IMR-90 (cell line): ENCODE results near the gene ZDHHC1. TPM values are rescaled to one million over a fixed set of nuclear protein-coding genes. Genes with fewer than 3 reads are reported as not detected.
A peak's percentile ranks its signal among the peaks of the same experiment; 100 is the strongest.

Experiments
- ATAC-seq: fragments of 200-7000 bp; cut with Tn5 transposase; 2 replicates; pipeline ENCODE4 v1.9.1; 2020; ENCODE audit warnings: low read depth, mild to moderate bottlenecking, moderate library complexity
- BruUV-seq: library from RNA; stranded (reverse); fragments of 400-500 nt; replicated peaks from 2 replicates; lab custom pipeline; 2021; lab: Mats Ljungman, UMichigan
- CTCF ChIA-PET: fragments of 300-600 bp; formaldehyde crosslinking; extraction: SDS; loops from one replicate; lab custom pipeline; 2021; ENCODE audit warnings: antibody characterized with exemption; lab: Yijun Ruan, JAX
- POLR2A ChIA-PET: fragments of 300-600 bp; sonication (Branson Sonifier 250); formaldehyde crosslinking; loops from one replicate; lab custom pipeline; 2022; ENCODE audit warnings: antibody characterized with exemption; ENCODE audit not compliant: unreplicated experiment; lab: Charles Lee
- DNase-seq: peaks from one replicate; pipeline ENCODE4 v3.0.0; 2013
- H2AFZ ChIP-seq: replicated peaks from 2 replicates; pipeline ENCODE3; 2013; ENCODE audit warnings: low read length, mild to moderate bottlenecking; ENCODE audit not compliant: poor library complexity
- H2AK5ac ChIP-seq: 2 replicates; pipeline ENCODE4 v1.6.1; 2013; ENCODE audit warnings: low read depth, low read length, inconsistent platforms
- H2AK9ac ChIP-seq: replicated peaks from 2 replicates; pipeline ENCODE3; 2013; ENCODE audit warnings: mild to moderate bottlenecking, low read depth, low read length, moderate library complexity; ENCODE audit not compliant: poor library complexity
- H2BK120ac ChIP-seq: 2 replicates; pipeline ENCODE4 v1.6.1; 2013; ENCODE audit warnings: low read depth, low read length, inconsistent platforms
- H2BK15ac ChIP-seq: 3 replicates; pipeline ENCODE4 v1.6.1; 2013; ENCODE audit warnings: low read depth, low read length, inconsistent platforms
- H2BK20ac ChIP-seq: 2 replicates; pipeline ENCODE4 v1.6.1; 2013; ENCODE audit warnings: low read depth, mild to moderate bottlenecking, inconsistent platforms, low read length, moderate library complexity
- H2BK5ac ChIP-seq: 2 replicates; pipeline ENCODE4 v1.6.1; 2013; ENCODE audit warnings: mild to moderate bottlenecking, low read depth, low read length, inconsistent platforms; ENCODE audit not compliant: poor library complexity, severe bottlenecking
- H3K14ac ChIP-seq: replicated peaks from 2 replicates; pipeline ENCODE4 v1.6.1; 2013; ENCODE audit warnings: low read depth, low read length, inconsistent platforms
- H3K18ac ChIP-seq: 2 replicates; pipeline ENCODE4 v1.6.1; 2013; ENCODE audit warnings: low read depth, low read length, control low read depth
- H3K23ac ChIP-seq: 2 replicates; pipeline ENCODE4 v1.6.1; 2013; ENCODE audit warnings: low read depth, low read length, inconsistent platforms
- H3K27ac ChIP-seq: 2 replicates; pipeline ENCODE4 v1.5.1; 2013; ENCODE audit warnings: mild to moderate bottlenecking, control low read depth, low read length; ENCODE audit not compliant: insufficient read depth
- H3K27me3 ChIP-seq: 2 replicates; pipeline ENCODE4 v1.6.1; 2013; ENCODE audit warnings: low read length; ENCODE audit not compliant: control insufficient read depth, insufficient read depth
- H3K36me3 ChIP-seq: 2 replicates; pipeline ENCODE4 v1.6.1; 2013; ENCODE audit warnings: low read length, mixed read lengths; ENCODE audit not compliant: control insufficient read depth, insufficient read depth
- H3K4ac ChIP-seq: 2 replicates; pipeline ENCODE4 v1.6.1; 2013; ENCODE audit warnings: low read depth, low read length, inconsistent platforms
- H3K4me1 ChIP-seq: 2 replicates; pipeline ENCODE4 v1.6.1; 2013; ENCODE audit warnings: low read length, mixed read lengths; ENCODE audit not compliant: control insufficient read depth, insufficient read depth
- H3K4me2 ChIP-seq: 2 replicates; pipeline ENCODE4 v1.6.1; 2013; ENCODE audit warnings: low read depth, mild to moderate bottlenecking, control low read depth, low read length, moderate library complexity
- H3K4me3 ChIP-seq: 2 replicates; pipeline ENCODE4 v1.5.1; 2013; ENCODE audit warnings: low read depth, mild to moderate bottlenecking, control low read depth, low read length, moderate library complexity; ENCODE audit not compliant: insufficient read depth
- H3K56ac ChIP-seq: 2 replicates; pipeline ENCODE4 v1.6.1; 2013; ENCODE audit warnings: low read length, inconsistent platforms; ENCODE audit not compliant: insufficient read depth; ENCODE audit errors: extremely low read depth
- H3K79me1 ChIP-seq, 2 experiments: 2 replicates each; pipeline ENCODE4 v1.6.1; 2013; ENCODE audit warnings: low read length in 2 of 2, inconsistent platforms in 1 of 2, low read depth in 1 of 2
- H3K9ac ChIP-seq: 2 replicates; pipeline ENCODE4 v1.6.1; 2013; ENCODE audit warnings: low read depth, low read length, control low read depth
- H3K9me1 ChIP-seq: 2 replicates; pipeline ENCODE4 v1.6.1; 2013; ENCODE audit warnings: low read length, inconsistent platforms; ENCODE audit not compliant: insufficient read depth
- H3K9me3 ChIP-seq: 2 replicates; pipeline ENCODE4 v1.6.1; 2013; ENCODE audit warnings: low read length; ENCODE audit not compliant: control insufficient read depth, insufficient read depth
- H4K20me1 ChIP-seq: 2 replicates; pipeline ENCODE4 v1.6.1; 2013; ENCODE audit warnings: low read length, inconsistent platforms; ENCODE audit not compliant: insufficient read depth
- H4K5ac ChIP-seq: 2 replicates; pipeline ENCODE4 v1.6.1; 2013; ENCODE audit warnings: mild to moderate bottlenecking, low read depth, low read length, control low read depth
- H4K8ac ChIP-seq, 2 experiments: 2 replicates each; pipeline ENCODE4 v1.6.1; 2013; ENCODE audit warnings: low read depth in 2 of 2, low read length in 2 of 2, control low read depth in 1 of 2, inconsistent platforms in 1 of 2
- H4K91ac ChIP-seq: 2 replicates; pipeline ENCODE4 v1.6.1; 2013; ENCODE audit warnings: low read depth, low read length, inconsistent platforms; ENCODE audit not compliant: insufficient read depth
- BHLHE40 ChIP-seq: fragments of 150-350 bp; IDR thresholded peaks from 2 replicates; pipeline ENCODE4 v1.6.1; 2016; ENCODE audit warnings: mild to moderate bottlenecking, low read depth, low read length
- CEBPB ChIP-seq: IDR thresholded peaks from 2 replicates; pipeline ENCODE4 v1.6.1; 2012; ENCODE audit warnings: low read depth, low read length, improper control_type of control experiment
- CHD1 ChIP-seq: IDR thresholded peaks from 2 replicates; pipeline ENCODE4 v1.6.1; 2012; ENCODE audit warnings: low read depth, low read length, improper control_type of control experiment
- ELK1 ChIP-seq: fragments of 150-350 bp; IDR thresholded peaks from 2 replicates; pipeline ENCODE4 v1.6.1; 2016; ENCODE audit warnings: low read depth, mild to moderate bottlenecking, low read length, moderate library complexity, borderline replicate concordance
- FOS ChIP-seq: fragments of 150-350 bp; IDR thresholded peaks from 2 replicates; pipeline ENCODE4 v1.6.1; 2016; ENCODE audit warnings: low read depth, low read length
- MAFK ChIP-seq: IDR thresholded peaks from 2 replicates; pipeline ENCODE4 v1.6.1; 2012; ENCODE audit warnings: low read depth, low read length, improper control_type of control experiment
- MAZ ChIP-seq: IDR thresholded peaks from 2 replicates; pipeline ENCODE4 v1.6.1; 2012; ENCODE audit warnings: low read depth, mild to moderate bottlenecking, low read length, improper control_type of control experiment, moderate library complexity, borderline replicate concordance
- MXI1 ChIP-seq: IDR thresholded peaks from 2 replicates; pipeline ENCODE4 v1.6.1; 2012; ENCODE audit warnings: low read depth, mild to moderate bottlenecking, low read length, moderate library complexity, borderline replicate concordance
- NFE2L2 ChIP-seq: fragments of 150-350 bp; IDR thresholded peaks from 2 replicates; pipeline ENCODE4 v1.6.1; 2016; ENCODE audit warnings: low read depth, mild to moderate bottlenecking, low read length
- POLR2A ChIP-seq: IDR thresholded peaks from 2 replicates; pipeline ENCODE4 v1.6.1; 2012; ENCODE audit warnings: mild to moderate bottlenecking, low read depth, low read length
- RAD21 ChIP-seq: IDR thresholded peaks from 2 replicates; pipeline ENCODE4 v1.6.1; 2012; ENCODE audit warnings: low read length, improper control_type of control experiment
- RCOR1 ChIP-seq: IDR thresholded peaks from 2 replicates; pipeline ENCODE4 v1.6.1; 2012; ENCODE audit warnings: mild to moderate bottlenecking, low read length, improper control_type of control experiment; ENCODE audit not compliant: insufficient replicate concordance
- RFX5 ChIP-seq: IDR thresholded peaks from 2 replicates; pipeline ENCODE4 v1.8.0; 2012; ENCODE audit warnings: low read depth, mild to moderate bottlenecking, low read length, moderate library complexity
- SMC3 ChIP-seq: fragments of 150-350 bp; IDR thresholded peaks from 2 replicates; pipeline ENCODE4 v1.6.1; 2016; ENCODE audit warnings: low read depth, mild to moderate bottlenecking, antibody characterized with exemption, low read length, moderate library complexity
- USF2 ChIP-seq: fragments of 150-350 bp; IDR thresholded peaks from 2 replicates; pipeline ENCODE4 v1.6.1; 2017; ENCODE audit warnings: mild to moderate bottlenecking, antibody characterized with exemption, low read length, low read depth
- WGBS, 2 experiments: methylation state at CpG; one replicate each; pipeline versions ENCODE4 v1.1.5 to v1.1.7; 2013; ENCODE audit warnings: missing lambda C conversion rate in 2 of 2; ENCODE audit not compliant: insufficient read length in 1 of 2; ENCODE audit errors: extremely low coverage in 2 of 2; 5-methylcytosine and 5-hydroxymethylcytosine counted together
- dilution Hi-C: fragments of 300-500 bp; cut with HindIII; formaldehyde crosslinking; loops from one replicate; pipeline ENCODE4 v1.14.3; 2018; ENCODE audit warnings: low sequenced_read_pairs; ENCODE audit not compliant: unreplicated experiment
- in situ Hi-C: fragments of 300-500 bp; cut with MboI; formaldehyde crosslinking; loops from 3 replicates; pipeline ENCODE4 v1.14.3; 2019; ENCODE audit warnings: low sequenced_read_pairs, inconsistent platforms, mixed read lengths
- intact Hi-C: fragments of 100-400 bp; cut with micrococcal nuclease; formaldehyde crosslinking; loops from 2 replicates; pipeline ENCODE4 v1.10.0; 2022
- polyA plus RNA-seq, 3 experiments: library from polyadenylated mRNA; depleted of rRNA; stranded (reverse); fragments of >200 nt; gene quantifications; 2 replicates each; pipeline ENCODE4 v1.2.3, GENCODE V29; 2012; ENCODE audit warnings: low replicate concordance in 1 of 3
- total RNA-seq: library from RNA; depleted of rRNA; stranded (reverse); fragments of >200 nt; gene quantifications from 2 replicates; pipeline ENCODE4 v1.2.3, GENCODE V29; 2012
- TF ChIP-seq, protein P1 (sequence below): conservative IDR thresholded peaks from 2 replicates; pipeline ENCODE4 v1.5.1; 2012; ENCODE audit warnings: mild to moderate bottlenecking, low read depth, low read length, improper control_type of control experiment

ZDHHC1 gene
- total and polyA plus RNA-seq, 2 of the 4 experiments (the other 2 are of a cell fraction), result 2.0 to 5.9 TPM

GRCh38 chr16:67404740-67405226 is 11.5 kb downstream of the ZDHHC1 start:
- Histone ChIP-seq H3K4me2 (no peak overlapping the region), H2AK5ac (peak overlapping the region; percentile 64; the same call in 1 of the 2 replicates), H2BK20ac (no peak overlapping the region), H3K27ac (no peak overlapping the region), H4K91ac (no peak overlapping the region), H3K18ac (no peak overlapping the region), H3K4ac (no peak overlapping the region), H3K36me3 (no peaks in the 10 kb centered on the region), H3K27me3 (no peaks in the 10 kb centered on the region), H2BK120ac (no peak overlapping the region), H4K20me1 (no peaks in the 10 kb centered on the region), H4K5ac (no peak overlapping the region), H3K9me1 (peaks cover 12% of the 10 kb centered on the region), H2BK15ac (peak overlapping the region; percentile 23; the same call in 1 of the 3 replicates), H3K4me1 (peaks cover 17% of the 10 kb centered on the region), H3K9ac (no peak overlapping the region), H2AK9ac (peak overlapping the region; percentile 40), H3K79me1 (peaks cover 0 to 10% of the 10 kb centered on the region in 2 experiments; a peak in 2 of 4 replicates), H3K14ac (no peak overlapping the region), H3K23ac (no peak overlapping the region), H4K8ac (no peak overlapping the region), H2BK5ac (no peak overlapping the region), H3K56ac (no peak overlapping the region), H3K4me3 (no peak overlapping the region), H2AFZ (no peak overlapping the region), H3K9me3 (no peaks in the 10 kb centered on the region)
- CTCF ChIA-PET, result no interaction called here
- dilution Hi-C loops (no loop called here), intact Hi-C loops (no loop called here), in situ Hi-C loops (no loop called here)
- TF ChIP-seq FOS, result no peak
- TF ChIP-seq CHD1, result no peak
- no peak for TF ChIP-seq SMC3
- TF ChIP-seq, protein P1, sequence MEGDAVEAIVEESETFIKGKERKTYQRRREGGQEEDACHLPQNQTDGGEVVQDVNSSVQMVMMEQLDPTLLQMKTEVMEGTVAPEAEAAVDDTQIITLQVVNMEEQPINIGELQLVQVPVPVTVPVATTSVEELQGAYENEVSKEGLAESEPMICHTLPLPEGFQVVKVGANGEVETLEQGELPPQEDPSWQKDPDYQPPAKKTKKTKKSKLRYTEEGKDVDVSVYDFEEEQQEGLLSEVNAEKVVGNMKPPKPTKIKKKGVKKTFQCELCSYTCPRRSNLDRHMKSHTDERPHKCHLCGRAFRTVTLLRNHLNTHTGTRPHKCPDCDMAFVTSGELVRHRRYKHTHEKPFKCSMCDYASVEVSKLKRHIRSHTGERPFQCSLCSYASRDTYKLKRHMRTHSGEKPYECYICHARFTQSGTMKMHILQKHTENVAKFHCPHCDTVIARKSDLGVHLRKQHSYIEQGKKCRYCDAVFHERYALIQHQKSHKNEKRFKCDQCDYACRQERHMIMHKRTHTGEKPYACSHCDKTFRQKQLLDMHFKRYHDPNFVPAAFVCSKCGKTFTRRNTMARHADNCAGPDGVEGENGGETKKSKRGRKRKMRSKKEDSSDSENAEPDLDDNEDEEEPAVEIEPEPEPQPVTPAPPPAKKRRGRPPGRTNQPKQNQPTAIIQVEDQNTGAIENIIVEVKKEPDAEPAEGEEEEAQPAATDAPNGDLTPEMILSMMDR, result no peak
- TF ChIP-seq RAD21, result no peak
- no peak for TF ChIP-seq MXI1
- no peak for TF ChIP-seq NFE2L2
- no peak for TF ChIP-seq POLR2A
- TF ChIP-seq MAZ, result no peak
- no peak for TF ChIP-seq RCOR1
- TF ChIP-seq CEBPB, result no peak
- TF ChIP-seq RFX5, result no peak
- TF ChIP-seq BHLHE40, result no peak
- TF ChIP-seq ELK1, result no peak
- TF ChIP-seq USF2, result no peak
- no peak for TF ChIP-seq MAFK
- DNase-seq (no peak), ATAC-seq (no peak)
- no TSS peak for BruUV-seq
- 100% methylated on average over 1 of the region's 5 CpGs; no CpG with 5 or more reads in 1 of the 2 experiments for WGBS, 2 experiments
- POLR2A ChIA-PET, result no interaction called here
